NCI-H1105 (cell line): ENCODE measurements around the gene CLIP2.

Experiments used
- DNase-seq: peaks from one replicate; lab custom pipeline; 2025; lab: John Stamatoyannopoulos, UW

Gene CLIP2

DNA sequence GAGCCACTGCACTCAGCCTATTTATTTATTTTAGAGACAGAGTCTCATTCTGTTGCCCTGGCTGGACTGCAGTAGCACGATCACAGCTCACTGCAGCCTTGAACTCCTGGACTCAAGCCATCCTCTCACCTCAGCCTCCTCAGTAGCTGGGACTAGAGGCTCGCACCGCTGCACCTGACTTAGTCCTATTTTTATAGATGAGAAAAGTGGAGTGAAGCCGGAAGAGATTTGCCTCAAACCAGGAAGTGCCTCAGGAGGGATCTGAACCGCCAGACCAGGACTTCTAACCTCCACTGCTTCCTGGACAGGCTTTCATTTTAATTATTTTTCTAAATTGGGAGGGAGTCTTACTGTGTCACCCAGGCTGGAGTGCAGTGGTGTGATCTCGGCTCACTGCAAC, 17.5 kb upstream of the CLIP2 start:
- DNase-seq, result no peak

DNA sequence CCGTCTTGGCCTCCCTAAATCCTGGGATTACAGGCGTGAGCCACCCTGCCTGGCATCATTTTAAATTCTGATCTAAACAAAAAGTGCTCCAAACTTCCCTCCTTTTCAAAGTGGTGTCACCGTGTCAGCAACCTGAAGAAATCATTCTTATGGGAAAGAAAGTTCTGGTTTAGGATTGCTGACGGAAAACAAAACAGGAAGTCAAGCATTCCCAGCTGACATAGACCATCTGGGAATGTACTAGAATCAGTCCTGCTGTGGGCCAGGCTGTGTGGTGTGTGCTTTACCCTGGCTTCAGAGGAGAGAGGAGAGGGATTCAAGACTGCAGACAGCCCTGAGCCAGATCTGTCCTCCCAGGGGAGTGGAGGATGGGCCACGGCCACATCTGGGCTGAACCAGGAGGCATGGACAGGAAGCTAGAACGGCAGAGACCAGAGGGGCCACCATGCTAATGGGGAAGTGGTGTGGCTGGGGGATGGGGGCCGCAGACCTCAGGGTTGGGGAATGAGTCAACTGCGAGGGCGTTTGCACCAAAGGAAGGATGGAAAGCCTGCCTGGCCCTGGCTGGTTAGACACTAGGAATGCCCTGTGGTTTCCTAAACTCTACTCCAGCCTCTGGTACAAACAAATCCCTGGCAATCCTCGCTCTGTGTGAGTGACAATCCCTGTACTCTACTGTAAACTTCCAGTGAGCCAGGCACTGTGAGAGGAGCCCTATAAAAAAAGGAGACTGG, 16.7 kb upstream of the CLIP2 start:
- no peak for DNase-seq

DNA sequence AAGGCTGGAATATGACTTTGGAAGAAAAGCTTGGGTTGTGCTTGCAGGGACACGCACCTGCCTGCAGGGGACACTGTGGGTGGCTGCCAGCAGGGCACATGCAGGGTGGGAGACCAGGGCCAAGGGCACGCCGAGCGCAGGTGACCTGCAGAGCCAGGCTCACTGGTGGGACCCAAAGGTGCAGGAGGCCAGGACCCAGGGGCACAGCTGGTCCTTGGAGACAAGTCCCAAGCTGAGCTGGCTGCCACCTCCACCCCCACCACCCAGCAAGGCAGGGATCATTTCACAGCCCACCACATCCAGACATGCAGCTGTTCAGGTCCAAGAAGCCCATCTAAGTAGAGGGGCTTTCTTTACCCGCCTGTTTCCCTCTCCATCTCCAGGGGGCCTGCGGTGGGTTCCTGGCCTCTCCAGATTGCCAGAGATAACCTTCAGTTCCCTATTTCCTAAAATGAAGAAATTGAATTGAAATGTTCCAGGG, 13.8 kb upstream of the CLIP2 start:
- no peak for DNase-seq

DNA sequence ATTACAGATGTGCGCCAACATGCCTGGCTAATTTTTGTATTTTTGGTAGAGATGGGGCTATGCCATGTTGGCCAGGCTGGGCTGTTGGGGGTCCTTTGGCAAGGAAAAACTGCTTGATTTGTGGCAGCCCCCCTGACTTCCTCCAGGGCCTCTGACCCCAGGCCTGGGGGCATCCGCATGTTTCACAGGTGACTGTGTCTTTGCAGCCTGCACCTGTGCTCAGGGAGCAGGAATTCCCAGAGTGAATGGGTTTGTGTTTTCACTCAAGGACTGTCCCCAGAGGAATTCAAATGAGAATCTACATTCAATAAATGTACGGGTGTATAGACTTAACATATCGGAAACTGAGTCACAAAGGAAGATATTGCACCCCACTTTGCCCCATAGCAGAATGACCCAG, 11.6 kb upstream of the CLIP2 start:
- DNase-seq, result no peak

DNA sequence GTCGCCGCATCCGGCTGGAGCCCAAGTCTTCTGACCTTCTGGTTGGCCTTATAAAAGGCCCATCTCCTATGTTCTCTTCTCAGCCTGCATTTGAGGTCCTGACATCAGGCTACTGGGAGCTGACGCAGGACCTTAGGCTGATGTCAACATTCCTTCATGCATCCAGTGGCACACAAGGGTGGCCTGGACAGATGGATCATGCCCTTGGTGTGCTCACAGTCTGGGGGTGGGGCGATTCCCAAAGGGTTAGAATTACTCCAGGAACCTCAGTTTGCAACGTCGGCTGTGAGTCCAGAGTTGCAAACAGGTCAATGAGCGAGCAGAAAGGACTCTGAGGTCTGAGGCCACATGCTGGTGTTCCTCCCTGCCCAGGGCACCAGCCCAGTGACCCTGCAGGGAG, 8.2 kb upstream of the CLIP2 start:
- DNase-seq, result no peak

DNA sequence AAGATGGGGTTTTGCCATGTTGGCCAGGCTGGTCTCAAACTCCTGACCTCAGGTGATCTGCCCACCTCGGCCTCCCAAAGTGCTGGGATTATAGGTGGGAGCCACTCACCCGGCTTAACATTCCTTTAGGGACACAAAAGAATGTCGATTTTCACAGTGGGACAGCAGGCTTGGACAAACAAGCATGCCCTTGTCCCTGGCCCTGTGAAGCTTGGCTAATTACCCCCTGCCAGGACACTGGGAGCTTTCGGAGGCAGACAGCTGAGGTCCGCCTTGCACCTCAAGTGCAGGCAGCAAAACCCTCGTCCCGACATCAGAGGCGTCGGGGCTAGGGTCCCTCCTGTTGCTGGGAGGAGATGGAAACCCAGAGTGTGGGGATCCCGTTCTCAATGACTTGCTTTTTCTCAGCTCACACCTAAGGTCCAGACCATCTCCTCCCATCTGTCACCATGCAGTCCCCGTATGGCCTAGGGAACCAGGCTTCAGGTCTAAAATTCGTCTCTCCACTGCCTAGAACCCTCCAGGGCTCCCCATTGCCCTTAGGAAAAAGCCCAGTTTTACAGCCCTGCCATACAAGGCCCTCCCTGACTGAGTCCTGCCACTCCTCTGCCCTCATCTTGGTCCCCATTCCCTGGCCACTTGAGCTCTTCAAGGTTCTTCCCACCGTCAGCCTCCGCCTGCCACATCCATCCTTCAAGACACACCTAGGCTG, 6.3 kb upstream of the CLIP2 start:
- DNase-seq, result no peak

DNA sequence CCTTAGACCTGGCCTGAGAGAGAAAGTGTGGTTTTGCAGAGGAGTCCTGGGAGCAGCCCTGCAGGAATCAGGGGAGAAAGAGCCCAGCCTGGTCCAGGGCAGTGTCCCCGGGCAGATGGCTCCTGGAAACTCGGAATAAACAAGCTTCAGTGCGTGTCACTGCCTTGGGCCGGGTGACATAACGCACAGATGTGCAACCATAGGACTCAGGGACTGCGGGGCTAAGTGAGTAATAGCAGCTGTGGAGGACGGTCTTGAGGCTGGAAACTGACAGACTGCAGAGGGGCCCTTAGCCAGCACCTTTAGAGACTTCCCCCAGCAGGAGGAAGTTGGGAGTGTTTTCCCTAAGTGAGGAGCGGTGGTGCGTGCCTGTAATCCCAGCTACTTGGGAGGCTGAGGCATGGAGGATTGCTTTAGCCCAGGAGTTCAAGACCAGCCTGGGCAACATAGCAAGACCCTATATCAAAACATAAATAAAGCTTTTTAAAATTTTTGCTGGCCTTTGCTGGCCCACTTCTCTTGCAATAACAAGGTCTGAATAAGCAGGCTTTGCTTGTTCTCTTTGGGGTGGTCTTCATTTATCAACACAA, 5.3 kb upstream of the CLIP2 start:
- DNase-seq, result no peak

DNA sequence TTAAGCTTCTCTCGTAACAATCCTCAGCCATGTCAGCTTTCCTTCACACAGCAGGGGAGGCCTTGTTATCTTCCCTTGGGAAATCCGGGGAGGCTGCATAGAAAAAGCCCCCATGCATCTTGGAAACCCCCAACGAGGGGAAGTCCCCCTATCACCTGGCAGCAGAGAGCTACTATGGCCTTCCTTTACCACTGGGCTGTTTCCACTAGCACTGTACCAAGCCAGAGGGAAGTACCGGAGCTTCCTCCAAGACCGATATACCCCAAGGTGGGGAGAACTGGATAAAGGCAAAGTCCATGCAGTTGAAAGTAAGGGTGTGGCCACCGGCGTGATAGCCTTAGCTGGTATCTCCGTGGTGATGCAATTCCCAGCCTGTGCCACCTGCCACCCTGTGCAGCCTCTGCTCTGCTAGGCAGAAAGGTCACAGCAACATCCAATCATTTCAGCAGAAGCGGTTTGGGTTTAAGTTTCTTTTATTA, 4.4 kb upstream of the CLIP2 start:
- DNase-seq, result no peak

DNA sequence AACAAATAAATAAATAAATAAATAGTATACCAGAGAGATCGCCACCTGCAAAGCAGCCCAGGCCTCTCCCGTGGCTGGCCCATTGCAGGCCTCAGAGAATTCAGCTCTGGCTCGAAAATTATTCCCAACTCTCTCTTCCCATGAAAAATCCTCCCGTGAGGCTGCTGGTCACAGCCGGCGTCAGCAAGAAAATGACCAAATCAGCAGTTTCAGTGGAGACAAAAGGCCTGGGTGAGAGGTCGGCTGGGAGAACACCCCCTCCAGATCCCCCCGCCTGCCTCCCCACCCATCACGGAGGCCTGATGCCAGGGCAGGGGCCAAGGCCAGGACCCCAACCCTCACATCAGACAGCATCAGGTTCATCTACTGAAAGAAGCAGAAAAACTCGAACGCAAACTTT, 3.1 kb upstream of the CLIP2 start:
- no peak for DNase-seq

DNA sequence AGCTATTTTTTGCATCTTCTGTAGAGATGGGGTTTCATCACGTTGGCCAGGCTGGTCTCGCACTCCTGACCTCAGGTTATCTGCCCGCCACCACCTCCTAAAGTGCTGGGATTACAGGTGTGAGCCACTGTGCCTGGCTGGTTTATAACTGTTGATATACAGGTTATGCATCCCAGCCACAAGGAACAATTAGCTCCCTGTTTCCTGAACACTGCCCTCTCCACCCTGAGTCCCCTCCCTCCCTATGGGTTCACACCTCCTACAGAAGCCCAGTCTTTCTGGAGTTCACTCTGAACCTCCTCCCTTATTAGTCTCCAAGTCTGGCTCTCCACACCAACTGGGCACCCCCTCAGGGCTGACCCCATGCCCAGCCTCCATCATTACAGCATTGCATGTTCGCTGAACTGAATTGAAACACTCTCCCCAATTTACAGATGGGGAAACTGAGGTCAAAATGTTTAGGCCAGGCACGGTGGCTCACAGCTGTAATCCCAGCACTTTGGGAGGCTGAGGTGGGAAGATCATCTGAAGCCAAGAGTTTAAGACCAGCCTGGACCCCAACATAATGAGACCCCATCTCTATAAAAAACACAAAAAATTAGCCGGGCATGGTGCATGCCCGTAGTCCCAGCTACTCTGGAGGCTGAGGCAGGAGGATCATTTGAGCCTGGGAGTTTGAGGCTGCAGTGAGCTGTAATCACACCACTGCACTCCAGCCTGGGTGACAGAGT, 1.7 kb upstream of the CLIP2 start:
- no peak for DNase-seq

DNA sequence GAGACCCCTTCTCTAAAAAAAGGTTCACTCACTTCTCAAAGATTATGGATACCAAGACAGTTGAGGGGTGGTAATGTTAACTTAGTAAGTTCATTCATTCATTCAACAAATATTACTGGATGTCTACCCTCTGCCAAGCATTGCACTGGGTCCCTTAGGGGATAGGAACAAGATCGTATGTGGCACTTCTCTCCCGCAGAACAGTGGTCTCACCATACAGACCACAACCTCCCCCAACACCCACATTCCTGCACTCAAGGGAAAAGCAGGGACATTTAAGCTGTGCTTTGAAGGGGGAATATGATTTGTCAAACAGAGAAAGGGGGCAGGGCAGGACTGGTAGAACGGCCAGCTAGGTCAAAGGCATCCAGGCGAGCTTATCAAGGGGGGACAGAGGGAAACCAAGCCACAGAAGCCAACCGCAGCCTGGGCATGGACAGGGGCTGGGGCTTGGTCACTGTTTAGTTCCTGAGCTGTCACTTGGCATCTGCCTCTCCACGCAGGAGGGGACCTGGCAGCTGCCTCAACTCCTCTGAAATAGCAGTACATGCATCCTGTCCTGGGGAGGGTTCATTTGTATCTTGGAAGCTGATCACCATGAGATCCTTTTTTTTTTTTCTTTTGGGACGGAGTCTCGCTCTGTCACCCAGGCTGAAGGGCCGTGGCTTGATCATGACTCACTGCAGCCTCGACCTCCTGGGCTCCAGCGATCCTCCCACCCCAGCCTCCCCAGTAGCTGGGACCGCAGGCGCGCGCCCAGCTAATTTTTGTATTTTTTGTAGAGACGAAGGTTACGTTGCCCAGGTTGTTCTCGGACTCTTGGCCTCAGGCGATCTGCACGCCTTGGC, 949 bp upstream of the CLIP2 start:
- no peak for DNase-seq

DNA sequence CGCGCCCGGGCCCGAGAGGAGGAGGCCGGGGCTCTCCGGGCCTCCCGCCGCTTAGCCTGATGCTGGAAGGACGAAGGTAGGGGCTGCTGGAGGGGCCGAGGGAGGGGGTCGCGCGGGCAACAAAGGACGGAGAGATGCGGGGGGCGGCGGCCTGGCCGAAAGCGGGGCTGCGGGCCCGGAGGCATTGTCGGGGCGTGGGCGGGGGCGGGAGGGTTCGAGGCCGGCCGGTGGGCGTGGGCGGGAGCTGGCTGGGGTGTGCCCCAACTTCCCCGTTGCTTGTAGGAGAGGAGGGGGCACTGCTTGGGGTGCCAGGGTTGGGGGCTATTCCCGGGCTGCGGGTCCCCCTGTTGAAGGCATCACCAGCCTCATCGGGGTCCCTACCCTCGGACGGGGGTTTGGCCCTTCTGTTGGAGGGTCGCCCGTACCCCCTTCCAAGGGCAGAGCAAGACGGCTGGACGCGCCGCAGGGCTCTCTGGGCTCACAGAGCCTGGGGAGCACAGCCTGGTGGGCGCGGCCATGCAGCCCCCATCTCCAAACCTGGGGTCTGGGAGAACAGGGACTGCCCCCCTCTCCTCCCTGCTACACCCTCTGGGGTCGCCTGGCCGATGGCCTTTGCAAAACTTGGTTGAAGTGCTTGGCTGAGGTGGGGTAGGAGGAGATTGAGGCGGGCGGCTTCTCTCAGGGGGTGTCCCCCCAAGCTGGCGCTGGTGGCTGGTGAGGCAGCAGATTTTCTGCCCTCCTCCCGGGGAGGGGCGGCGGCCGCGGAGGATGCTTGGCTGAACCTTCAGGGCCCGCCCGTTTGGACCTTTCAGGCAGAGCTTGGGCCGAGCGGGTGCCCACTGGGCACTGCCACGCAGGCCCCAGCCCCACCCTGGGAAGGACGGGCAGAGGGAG, 699 bp downstream of the CLIP2 start:
- DNase-seq, result peak; percentile 6

DNA sequence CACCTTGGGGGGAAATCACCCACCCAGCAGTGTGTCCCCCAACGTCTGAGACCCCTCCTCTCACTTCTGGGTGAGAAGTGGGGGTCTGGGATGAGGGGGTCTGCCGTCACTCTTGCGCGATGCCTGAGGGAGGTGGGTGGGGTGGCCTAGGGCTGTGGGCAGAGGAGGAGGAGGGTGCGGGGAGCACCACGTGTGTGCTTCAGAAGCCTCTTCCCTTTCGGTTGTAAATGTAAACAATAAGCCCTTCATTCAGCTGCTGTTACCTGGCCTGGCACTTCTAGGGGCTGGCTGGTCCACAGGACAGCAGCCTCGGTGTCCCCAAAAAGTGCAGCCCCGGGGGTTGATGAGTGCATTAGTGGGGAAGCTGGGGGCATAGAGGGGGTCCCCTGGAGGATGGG, 1.3 kb downstream of the CLIP2 start:
- DNase-seq, result peak; percentile 37

DNA sequence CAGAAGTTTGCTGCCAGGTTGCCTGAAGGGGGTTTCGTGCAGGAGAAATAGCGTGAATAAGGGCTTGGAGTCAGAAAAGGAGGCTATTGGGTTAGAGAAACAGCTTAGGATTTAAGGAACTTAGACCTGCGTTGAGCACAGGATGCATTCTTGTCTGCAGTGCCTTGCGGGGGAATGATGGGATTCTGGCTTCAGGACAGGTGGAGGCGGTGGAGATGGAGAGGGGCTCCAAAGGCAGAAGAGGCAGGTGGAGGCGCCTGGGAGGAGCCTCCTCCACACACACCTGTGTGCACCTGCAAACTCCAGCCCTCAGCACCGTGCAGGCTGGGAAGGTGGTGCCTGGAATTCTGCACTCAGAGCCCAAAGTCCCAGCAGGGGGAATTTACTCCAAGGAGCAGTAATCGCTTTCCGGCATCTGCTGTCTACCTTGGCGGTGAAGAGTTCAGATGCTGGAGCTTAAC, 1.8 kb downstream of the CLIP2 start:
- peak; percentile 17 for DNase-seq

DNA sequence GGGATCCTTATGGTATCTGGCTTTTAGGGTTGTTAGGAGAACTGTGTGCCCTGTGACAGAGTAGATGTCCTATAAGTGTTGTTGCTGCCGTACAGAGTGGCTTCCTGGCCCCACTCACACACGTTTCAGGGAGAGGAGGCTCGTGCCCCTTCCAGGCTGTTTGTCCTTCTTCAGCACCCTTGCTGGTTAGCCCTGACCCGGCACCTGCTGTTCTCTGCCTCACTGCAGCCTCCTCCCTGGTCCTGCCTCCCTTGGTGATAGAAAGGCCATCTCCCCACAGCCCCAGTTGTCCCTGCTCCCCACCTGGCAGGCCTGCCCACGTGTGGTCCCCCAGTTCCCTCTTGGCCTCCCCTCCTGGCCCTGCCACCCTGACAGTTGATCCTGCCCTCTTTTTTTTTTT, 2.3 kb downstream of the CLIP2 start:
- DNase-seq, result no peak

DNA sequence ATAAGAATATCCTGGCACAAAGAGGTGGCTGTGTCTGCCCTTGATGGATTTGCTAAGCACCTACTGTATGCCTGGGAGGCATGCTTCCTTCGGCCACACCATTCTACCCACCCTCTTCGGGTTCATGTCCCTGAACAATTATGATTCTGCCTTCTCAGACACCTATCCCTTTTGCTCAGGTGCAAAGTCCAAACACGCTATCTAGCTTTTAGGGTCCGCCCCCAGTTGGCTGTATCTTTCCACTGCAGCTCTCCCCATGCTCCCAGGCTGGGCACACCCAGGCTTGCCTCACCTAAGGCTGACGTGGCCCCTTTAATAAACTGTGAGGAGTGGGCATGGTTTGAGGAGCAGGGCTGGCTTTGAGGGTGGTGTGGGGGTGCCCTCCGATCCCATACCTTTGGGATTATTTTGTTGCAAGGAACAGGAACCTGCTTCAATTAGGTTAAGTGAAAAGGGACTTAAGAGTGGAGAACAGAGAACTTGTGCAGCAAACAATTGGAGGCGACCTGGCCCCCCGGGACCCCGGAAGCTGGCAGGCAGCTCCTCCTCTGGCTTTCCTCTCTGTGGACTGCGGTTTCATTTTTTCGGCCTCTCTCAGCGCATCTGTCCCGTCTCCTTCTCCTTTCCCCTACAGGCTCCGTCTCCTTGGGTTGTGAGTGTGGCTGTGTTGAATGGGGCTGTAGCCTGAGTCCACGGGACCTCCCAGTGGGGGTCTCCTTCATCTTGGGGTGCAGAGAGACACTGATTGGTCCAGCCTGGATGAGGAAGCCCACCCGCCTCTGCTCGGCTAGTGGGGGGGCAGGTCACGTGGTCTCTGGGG, 3.8 kb downstream of the CLIP2 start:
- no peak for DNase-seq

DNA sequence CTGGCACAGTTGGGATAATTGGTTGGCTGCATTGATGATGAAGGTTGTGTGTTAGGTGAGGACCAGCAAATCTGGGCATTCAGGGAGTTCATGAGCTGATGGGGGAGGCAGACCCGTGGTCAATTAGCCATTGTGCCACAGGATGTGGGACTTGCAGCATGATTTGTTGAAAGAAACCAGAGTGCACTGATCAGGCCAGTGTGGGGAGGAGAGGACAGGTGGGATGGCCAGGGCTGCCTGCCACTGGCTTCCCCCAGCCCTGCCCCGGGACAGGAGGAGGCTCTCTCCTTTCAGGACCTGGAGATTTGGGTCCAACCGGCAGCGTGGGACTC, 4.3 kb downstream of the CLIP2 start:
- no peak for DNase-seq

DNA sequence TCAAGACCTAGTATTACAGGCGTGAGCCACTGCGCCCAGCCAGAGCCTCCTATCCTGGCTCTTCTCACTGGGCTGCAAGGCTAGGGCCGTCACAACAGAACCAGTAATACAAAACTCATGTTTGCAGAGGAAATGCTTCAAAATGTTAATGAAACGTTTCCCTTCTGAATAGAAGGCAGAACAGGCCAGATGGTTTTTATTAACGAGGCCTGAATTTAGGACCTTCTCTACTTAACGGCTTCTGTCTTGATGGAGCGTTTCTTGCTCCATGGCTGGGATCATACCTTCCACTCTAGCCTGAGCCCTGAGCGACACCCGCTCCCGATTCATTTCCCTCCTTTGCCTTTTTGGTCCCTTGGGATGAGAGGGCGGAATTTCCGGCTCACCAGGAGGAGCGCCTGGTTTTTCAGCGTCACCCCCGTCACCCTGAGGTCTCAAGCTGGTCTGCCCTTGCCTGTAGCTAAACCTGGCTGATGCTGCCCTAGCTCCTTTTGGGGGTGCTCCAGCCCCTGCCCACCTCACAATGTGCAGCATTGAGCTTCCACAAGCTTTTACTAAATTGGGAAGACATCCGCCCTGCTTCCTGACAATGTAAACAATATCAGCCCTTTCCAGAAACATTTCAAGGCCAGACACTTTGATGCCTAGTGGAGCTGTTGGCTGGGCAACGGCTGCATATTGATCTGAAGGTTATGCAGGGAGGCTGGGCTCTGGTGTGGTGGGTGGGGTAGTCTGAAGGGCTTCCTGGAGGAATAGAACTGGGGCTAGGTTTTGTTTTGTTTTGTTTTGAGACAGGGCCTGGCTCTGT, 5.2 kb downstream of the CLIP2 start:
- no peak for DNase-seq
